ENCODE measurements around the gene GNG3.
"Not testable (repeated sequence)": the region's sequence is repeated elsewhere in the genome, so short reads cannot be mapped to it uniquely, and the experiment has no call there.

The GNG3 gene

DNA sequence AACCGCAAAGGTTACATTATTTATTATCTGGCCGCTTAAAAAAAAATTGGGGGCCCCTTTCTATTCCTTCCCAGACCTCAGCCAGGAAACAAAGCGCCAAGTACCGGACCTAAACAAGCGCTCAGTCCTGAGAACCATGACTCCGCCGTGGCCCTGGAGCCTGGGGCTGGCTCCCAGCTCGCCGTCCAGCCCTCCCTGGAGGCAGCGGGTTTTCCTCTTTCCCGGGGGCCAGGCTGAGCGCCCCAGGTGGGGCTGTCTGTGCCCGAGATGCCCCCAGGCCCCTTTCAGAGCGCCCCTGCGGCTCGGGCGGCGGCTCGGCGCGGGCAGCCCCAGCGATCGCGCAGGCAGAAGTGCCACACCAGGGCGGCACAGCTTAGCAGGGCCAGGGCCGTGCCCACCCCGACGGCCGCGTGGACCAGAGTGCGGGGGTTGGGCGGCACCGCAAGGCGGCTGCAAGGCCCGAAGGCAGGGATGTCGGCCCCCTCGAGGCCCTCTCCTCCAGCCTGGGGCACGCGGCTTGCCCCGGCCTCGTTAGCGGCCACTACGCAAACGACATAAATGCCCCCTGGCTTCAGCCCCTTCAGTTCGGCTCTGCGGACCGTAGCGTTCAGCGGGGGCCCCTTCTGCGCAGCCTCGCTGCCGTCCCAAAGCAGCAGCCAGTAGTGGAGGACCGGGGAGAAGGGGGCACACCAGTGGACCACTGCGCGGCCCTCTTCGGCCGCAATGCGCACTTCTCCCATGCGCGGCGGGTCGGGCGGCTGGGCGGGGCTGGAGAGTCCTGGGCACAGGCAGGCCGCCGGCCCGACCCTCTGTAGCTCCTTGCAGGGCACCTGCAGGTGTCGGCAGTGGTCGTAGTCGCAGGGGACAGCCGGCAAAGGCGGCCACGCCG is 19.7 kb upstream of the GNG3 start:
- DNase-seq (ENCODE audit: low read depth, low spot score): no peak

DNA sequence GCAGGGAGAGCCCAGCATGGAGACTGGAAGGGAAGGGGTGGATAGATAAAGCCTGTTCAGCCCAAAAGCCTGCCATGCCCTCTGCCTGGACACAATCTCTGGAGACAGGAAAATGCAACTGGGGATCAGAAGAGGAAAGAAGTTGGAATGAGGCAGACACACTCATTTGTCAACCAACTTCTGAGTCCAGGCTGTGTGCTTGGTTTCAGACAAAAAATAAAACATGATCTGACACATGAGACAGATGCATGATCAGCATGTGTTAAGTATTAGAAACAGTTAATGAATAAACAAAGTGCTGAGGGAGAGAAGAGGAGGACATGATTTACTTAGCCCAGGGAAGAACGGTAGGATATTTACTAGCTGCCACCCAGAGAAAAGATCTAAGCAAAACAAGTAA is 19.0 kb upstream of the GNG3 start:
- no peak for DNase-seq (ENCODE audit: low read depth, low spot score)

DNA sequence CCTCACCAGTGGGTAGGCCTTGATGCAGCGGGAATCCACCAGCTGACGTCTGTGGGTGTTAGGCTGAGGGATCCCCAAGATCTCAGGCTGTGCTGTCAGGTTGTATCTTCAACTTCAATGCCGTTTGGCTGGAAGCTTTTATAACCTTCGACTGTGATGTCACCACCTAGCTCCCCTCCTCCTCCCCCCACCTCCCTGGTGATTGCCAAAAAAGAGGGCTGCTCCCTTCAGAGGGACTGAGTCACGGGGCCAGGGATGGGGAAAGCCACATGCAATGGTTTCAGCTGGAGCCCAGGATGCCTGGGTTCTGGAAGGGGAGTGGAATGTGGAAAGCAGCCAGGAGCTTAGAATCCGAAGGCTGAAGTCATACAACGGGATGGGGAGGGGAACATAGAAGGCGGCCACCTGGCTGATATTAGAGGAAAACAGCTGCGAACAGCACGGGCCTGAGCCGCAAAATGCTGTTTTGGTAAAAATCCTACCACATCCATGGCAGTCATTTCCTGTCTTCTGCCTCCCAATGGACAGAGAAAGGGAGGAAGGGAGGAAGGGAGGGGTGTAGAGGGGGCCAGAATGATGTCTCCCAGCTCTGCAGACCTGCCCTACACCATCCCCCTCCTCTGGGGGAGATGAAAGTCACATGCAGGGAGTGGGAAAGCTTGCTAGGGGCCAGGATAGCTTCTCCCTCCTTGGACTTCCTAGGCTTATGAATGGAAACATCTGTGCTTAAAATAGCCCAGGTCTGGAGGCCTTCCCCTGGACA is 17.9 kb upstream of the GNG3 start, which contains the start of gene LRRN4CL:
TSS of gene LRRN4CL (minus strand) at position 110 of the 763 bp plus-strand sequence. CDS start 1,022 bp downstream, outside the sequence.
- peak; percentile 66 for DNase-seq (ENCODE audit: low read depth, low spot score)

DNA sequence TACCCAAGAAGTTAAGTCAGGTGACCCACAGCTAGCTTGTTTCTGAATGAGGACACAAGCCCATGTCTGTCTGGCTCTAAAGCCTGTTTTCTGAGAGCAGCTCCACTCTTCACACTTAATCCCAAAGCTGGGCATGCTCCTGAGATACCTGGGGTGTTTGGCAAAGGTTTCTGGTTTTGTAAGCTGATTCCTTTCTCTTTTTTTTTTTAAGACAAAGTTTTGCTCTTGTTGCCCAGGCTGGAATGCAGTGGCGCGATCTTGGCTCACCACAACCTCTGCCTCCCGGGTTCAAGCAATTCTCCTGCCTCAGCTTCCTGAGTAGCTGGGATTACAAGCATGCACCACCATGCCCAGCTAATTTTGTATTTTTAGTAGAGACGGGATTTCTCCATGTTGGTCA is 13.9 kb upstream of the GNG3 start:
- not testable (repeated sequence) for DNase-seq (ENCODE audit: low read depth, low spot score)

DNA sequence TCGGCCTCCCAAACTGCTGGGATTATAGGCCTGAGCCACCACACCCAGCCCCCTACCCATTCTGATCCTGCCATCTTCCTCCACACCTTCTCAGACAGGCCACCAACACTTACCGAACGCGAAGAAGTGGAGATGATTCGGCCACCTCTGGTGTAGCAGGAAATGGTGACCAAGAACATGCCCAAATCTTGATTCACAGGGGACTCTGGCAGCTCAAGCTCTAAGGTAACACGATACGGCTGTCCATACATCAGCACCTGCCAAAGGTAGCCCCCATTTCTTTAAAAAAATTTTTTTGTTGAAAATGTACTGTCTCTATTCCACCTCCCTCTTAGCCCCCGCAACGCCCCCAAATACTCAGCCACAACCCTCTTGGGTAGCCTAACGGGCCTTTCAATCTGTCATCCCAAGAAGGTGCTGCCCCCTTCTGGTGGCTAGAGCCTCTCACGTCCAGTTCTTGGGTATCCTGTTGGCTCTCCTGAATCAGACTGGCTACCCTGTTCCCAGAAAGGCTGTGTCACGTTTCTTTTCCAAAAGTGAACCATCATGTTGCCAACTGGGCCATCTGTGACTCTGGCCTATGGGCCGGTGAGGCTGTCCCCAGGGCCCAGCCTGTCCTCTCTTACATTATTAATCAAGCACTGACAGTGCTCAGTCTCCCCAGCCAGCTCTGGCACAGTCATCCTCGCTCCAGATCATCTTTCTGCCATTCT is 12.9 kb upstream of the GNG3 start:
- no peak for DNase-seq (ENCODE audit: low read depth, low spot score)

DNA sequence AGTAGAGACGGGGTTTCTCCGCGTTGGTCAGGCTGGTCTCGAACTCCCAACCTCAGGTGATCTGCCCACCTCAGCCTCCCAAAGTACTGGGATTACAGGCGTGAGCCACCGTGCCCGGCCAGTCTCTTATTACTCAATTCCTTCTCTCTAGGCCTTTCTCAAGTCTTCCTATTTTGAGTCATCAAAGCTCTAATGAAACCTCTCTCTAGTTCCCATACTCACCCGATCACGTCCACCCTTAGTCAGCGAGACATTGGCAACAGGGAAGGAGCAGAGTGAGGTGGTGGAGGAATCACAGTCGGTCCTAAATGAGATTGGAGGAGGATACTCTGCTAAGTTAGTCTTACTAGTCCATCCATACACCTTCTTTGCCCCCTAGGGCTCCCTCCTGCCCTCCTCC is 5.2 kb upstream of the GNG3 start:
- DNase-seq (ENCODE audit: low read depth, low spot score): no peak

DNA sequence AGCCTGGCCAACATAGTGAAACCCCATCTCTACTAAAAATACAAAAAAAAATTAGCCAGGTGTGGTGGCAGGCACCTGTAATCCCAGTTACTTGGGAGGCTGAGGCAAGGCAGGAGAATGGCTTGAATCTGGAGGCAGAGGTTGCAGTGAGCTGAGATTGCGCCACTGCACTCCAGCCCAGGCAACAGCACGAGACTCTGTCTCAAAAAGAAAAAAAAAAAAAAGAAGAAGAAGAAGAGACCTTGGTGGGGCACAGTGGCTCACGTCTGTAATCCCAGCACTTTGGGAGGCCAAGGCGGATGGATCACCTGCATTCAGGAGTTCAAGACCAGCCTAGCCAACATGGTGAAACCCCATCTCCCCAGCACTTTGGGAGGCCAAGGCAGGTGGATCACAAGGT is 3.6 kb upstream of the GNG3 start:
- not testable (repeated sequence) for DNase-seq (ENCODE audit: low read depth, low spot score)

DNA sequence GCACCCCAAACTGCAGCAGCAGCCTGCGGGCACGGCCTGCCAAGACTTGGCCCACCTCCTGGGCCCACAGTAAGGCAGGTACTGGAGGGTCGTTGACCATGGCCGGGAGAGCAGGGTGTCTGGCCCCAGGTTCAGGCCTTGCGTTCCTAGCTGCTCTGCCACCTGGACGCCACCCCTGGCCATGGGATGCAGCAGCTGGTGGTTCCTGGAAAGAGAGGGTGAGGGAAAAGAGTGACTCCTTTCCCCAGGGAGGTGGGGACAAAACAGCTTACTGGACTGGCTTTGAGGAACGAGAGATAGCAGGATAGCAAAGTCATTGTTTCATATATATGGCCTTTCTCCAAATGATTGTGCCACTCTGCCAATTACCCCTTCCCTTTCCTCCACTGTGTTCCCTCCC is 2.1 kb upstream of the GNG3 start:
- DNase-seq (ENCODE audit: low read depth, low spot score): no peak

DNA sequence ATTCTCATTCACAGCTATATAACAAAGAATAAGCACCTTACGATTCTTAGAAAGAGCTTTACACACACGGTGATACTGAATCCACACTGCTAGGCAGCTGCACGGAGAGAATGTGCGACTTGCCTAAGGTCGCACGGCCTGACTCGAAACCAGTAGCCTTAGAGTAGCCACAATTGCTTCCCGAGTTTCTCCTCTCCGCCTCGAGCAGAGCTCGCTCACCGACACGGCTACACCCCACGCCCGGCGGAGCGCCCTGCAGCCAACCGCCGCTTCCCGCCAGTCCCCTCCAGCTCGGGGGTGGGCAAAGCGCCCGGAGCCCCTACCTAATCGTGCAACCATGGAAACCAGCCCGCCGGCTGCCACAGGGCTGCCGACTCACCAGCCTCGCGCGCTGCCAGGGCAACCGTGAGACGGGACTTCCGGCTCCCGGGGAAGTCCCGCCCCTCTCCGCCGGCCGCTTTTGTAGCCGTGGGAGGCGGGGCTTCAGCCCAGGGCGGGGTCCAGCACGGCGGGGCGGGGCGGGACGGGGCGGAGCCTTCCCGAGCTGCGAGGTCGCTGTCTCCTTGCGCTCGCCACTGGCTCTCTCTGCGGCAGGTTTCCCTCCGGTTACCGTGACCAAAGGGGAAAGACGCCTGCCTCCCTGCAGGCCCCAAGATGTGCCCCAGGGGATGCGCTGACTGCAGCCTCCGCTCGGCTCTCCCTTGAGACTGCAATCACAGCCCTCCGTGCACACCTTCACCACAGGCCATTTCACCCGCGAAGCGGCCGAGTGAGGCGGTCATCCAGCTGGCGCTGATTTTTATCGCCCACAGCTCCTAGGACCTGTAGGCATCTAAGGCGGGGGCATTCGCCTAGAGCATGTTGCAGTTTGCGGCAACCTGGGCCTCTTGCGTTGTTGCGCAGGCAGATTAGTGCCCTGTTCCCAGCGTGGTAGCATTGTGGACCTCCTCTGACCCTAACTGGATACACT is 1.3 kb upstream of the GNG3 start:
- peak; percentile 73 for DNase-seq (ENCODE audit: low read depth, low spot score)

DNA sequence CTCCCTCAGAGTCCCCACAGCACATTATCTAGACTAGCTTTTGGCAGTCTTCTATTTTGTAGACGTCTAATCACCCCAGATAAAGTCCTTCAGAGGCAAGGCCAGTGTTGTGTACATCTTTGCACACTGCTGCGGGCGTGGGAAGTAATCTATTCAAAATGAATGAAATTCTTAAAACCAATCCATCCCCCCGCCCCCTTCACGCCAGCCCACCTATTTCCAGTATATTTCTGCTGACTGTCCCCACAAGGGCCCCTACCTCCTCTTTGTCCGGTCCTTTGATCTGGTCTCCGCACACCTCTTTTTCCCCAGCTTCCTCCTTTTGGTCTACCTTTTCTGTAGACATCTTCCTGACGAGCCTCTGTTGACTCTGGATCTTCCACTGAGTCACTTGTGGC is 627 bp upstream of the GNG3 start:
- no peak for DNase-seq (ENCODE audit: low read depth, low spot score)

DNA sequence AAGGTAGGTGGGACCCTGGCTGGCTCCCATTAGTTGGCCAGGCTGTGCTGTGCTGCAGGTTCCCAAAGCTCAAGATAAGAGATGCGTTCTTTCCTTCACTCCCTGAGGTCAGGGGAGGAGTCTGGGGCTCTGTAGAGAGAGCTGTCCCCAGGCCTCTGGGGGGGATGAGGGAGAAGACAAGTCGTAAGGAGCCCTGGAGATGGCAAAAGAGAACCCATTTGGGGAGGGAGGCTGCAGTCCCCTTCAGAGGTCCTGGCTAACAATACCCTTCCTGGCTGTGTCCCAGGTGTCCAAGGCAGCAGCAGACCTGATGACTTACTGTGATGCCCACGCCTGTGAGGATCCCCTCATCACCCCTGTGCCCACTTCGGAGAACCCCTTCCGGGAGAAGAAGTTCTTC is 916 bp downstream of the GNG3 start:
- no peak for DNase-seq (ENCODE audit: low read depth, low spot score)

DNA sequence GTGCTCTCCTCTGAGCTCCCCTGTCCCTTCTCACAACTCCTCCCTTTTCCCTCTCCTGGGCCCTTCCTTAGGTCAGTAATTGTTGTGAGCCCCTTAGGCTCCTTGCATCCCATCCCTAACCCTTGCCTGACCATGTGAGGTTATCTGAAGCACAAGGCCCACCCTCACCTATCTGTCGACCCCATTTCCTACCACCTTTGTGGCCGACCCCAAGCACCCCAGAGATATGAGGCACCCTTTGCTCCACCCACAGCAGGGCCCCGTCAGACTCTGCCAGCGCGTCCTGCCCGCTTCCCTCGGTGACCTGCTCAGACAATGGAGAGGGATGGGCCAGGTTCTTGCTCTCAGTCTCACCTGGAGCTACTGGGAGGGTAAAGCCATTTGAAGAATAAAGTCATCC is 1.3 kb downstream of the GNG3 start:
- no peak for DNase-seq (ENCODE audit: low read depth, low spot score)

DNA sequence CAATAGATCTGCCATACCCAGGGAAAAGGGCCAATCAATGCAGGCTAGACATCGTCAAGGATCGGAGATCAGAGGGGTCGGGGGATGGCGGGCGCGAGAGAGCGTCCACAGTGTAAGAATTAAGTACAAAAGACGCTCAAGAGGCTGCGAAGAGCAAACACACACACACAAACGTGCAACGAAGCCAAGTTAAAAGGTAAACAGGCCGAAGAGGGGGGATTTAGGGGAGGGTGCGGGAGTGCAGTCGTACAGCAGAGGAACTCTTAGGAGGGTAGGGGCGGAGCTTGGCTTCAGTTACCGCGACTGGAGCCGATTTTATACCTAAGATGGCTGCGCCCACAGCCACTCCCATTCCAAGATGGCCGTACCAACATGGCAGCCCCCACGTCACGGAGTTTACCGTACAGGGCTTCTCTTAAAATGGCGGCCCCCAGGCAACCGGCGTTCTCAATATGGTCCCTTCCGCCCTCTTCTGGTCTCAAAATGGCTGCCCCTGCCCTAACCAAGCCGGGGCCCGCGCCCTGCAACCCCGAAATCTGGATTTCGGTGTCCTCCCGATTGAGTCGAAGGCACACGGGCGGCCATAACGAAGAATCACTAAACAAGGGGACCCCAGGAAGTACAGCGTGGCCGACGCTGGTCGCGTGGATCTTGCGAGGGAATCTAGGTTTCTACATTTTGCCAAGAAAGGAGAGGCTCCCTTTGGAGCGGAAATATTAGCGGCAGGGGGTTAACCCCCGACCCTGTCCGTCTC is 1.9 kb downstream of the GNG3 start:
- peak; percentile 96 for DNase-seq (ENCODE audit: low read depth, low spot score)

DNA sequence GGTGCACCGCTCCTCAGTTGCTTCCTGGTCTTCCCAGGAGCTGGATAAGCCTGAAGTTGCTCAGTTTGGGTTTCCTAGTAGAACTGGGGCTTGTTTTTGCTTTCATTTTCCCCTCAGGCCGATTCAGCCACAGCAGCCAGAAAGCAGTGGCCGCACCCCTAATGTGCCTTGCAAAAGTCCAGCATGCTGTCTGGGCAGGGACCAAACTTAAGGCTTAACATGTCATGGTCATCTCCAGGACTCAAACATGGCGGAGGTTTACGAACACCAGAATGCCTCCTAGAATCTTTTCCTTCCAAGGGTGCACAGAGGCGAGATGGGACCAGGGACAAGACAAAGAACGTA is 2.5 kb downstream of the GNG3 start:
- DNase-seq (ENCODE audit: low read depth, low spot score): no peak

DNA sequence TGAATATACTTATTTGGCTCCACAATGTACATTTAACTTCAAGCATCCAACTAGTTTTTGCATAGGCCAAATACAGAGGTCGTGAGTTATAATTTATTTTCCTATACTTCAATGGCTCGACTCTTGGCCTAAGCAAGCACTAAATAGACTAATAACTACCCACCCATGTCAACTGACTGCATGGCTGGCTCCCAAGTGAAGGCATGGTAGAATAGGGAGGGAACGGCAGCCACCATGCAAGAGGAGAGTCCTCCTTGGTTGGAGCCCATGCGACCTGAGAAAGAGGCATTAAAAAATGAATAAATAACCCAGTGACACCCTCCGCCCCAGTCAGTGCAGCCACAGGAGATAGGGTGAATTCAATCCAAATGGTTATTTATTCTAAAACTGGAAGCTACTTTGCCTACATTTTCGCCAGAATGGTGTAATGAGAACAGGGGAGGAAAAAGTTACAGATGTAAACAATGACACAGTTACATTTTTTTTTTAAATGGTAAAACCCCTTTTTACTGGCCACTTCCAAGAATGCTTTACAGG is 4.9 kb downstream of the GNG3 start:
- DNase-seq (ENCODE audit: low read depth, low spot score): no peak

DNA sequence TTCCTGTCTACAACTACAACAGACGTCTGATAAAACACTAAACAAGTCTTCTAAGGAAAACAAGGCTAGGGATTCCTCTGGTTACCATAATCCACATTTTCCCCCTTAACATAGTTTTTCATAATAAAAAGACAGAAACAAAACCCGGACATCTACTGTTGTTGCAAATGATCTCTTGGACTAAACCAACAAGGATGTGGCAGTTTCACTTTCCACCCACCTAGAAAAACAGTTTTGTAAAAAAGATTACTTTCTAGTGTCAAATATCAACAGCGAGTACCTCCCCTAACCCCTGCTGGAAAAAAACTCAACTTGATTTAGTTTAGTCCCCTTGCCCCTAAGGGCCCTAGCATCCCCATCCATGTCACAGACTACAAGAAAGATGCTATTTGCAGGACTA is 5.4 kb downstream of the GNG3 start:
- no peak for DNase-seq (ENCODE audit: low read depth, low spot score)

DNA sequence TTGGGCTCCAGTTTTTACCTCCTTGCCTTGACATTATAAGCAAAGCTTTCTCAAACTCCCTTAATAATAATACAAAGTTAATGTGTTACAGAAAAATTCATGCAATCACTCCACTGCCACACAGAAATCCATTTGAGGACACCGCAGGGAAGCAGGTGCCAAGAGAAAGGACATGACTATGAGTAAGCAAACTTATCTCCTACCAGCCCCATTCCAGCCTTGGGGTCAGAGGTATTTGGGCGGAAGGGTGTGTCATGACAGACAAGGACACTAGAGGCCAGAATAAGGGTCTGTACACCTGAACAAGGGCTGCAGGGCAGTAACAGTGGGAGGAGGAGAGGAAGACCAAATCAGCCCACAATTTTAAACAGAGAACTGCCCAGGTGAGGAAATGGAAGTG is 5.9 kb downstream of the GNG3 start:
- DNase-seq (ENCODE audit: low read depth, low spot score): no peak

DNA sequence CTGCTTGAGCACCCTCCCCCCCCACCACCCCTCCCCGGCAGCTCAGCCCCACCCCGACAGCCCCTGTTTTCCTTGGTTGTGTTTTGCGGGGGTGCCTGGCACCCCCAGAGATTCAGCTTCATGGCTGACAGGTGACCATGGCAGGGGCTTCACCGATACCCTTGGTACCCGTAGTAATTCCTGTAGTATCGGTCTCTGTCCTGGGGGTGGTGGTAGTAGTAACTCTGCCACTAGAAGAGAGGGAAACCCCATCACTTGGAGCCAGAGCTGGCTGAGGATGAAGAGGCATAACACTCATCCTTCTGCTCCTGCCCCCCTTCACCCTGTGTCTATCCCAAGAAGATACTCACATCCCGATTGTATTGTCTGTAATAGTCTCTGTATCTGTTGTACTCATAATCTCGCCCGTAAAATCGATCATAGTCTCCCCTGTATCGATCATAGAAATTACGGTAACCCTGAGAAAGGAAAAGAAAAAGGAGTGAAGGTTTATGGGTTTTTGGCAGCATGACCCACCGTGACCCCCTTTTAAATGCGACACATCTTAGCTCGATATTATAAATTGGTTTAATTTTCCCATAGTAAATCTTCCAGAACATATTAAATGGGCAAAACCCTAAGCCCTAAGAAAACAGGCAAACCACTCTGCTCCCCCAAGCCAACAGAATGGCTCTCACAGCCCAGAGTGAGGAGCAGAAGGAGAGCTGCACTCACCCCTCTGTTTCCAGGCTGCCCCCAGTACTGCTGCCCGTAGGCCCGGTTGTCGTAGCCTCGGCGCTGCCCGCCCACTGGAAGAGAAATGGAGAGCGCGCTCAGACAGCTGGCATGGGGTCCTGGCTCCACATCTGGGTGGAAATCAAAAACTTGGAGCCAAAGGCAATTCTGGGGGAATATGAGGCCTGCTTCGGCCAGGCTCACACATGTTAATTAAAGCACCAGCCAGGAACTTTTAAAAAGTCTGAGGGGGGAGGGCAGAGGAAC is 8.0 kb downstream of the GNG3 start:
- DNase-seq (ENCODE audit: low read depth, low spot score): no peak

DNA sequence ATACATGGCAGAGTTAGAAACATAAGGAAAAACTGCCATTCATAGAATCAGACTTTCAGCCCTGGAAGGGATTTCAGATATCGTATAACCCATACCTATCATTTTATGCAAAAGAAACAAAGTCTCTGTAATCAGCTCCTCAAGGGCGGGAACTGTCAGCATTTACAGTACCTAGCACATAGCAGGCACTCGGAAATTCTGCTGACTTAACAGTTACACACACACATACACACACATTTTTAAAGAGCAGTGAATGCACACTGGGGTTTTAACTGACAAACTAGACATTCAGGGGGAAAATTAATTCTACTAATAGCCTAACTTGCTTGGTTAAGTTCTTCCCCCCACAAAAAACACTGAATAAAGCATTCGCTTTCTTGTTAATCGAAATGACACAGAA is 8.7 kb downstream of the GNG3 start:
- DNase-seq (ENCODE audit: low read depth, low spot score): no peak

Data from smooth muscle cell of the brain vasculature (primary cell).